H1 (cell line): ENCODE results near the gene TMEM30A. TPM values are rescaled to one million over a fixed set of nuclear protein-coding genes. Genes with fewer than 3 reads are reported as not detected.

Experiments used
- BCL11A ChIP-seq, 2 experiments: IDR thresholded peaks; one replicate each; pipeline ENCODE4 v1.6.1; 2011; ENCODE audit warnings: low read depth in 2 of 2, low read length in 2 of 2, mild to moderate bottlenecking in 2 of 2
- CHD7 ChIP-seq: fragments of 300-600 bp; sonication (generic); IDR thresholded peaks from 2 replicates; pipeline ENCODE4 v1.7.1; 2012; ENCODE audit warnings: low read length, moderate library complexity, mild to moderate bottlenecking, inconsistent platforms; ENCODE audit not compliant: insufficient replicate concordance
- polyA plus RNA-seq, 7 experiments: library from polyadenylated mRNA; depleted of rRNA in 3 of 7; stranded (reverse) in 5 of 7; unstranded in 2 of 7; fragments of >200 nt in 5 of 7; fragments of 200-250 nt in 2 of 7; gene quantifications; 1 replicate in 5 of 7; 2 replicates in 1 of 7; 4 replicates in 1 of 7; pipeline versions ENCODE4 v1.2.1 to v1.2.3, GENCODE V29; 2011 to 2013; ENCODE audit warnings: missing spikeins in 2 of 7, mixed read lengths in 2 of 7
- total RNA-seq: library from RNA; stranded (reverse); fragmentation: NEBNext Ultra II Directional; extraction: Animal tissue kit (Norgen Biotek cat#: 25700); gene quantifications from 2 replicates; pipeline ENCODE4 v1.2.1, GENCODE V29; 2021

TMEM30A gene
- total and polyA plus RNA-seq, 2 of the 8 experiments (the other 6 are each of a cell fraction or from before 2014, with no cell fraction given), result 10.5 to 71.0 TPM

- no peak for TF ChIP-seq CHD7
- TF ChIP-seq BCL11A (IDR thresholded peaks at IDR 0.05; ENCODE audit: low read depth in 2 of 2, low read length in 2 of 2), result peak in 1 of 2 experiments; percentile 9
Measured at GRCh38 chr6:75326557-75327258, 42.1 kb upstream of the TMEM30A start (continued).
